Thyroid gland (tissue), 4 donors: ENCODE results near the gene TSPAN33. TPM values are rescaled to one million over a fixed set of nuclear protein-coding genes. Genes with fewer than 3 reads are reported as not detected.
A peak's percentile ranks its signal among the peaks of the same experiment; 100 is the strongest.

Experiments
- DNase-seq, 2 donors: peaks; one replicate each; pipeline ENCODE4 v3.0.0-alpha.2; 2019
- H3K27ac ChIP-seq, 3 donors: fragments of 200-600 bp; sonication (generic); 1 replicate in 2 of 3; 2 replicates in 1 of 3; pipeline ENCODE4 v1.5.1; 2016 to 2019; ENCODE audit warnings: mild to moderate bottlenecking in 1 of 3, moderate library complexity in 1 of 3
- H3K27me3 ChIP-seq: fragments of 200-600 bp; sonication (generic); one replicate; pipeline ENCODE4 v1.5.1; 2019
- H3K36me3 ChIP-seq, 2 donors: fragments of 200-600 bp; sonication (generic); one replicate each; pipeline ENCODE4 v1.5.1; 2016 to 2019
- H3K4me1 ChIP-seq, 2 donors: fragments of 200-600 bp; sonication (generic); one replicate each; pipeline ENCODE4 v1.5.1; 2017 to 2019
- H3K4me3 ChIP-seq, 3 donors: fragments of 200-600 bp; sonication (generic); replicated peaks in 1 of 3; 1 replicate in 2 of 3; 2 replicates in 1 of 3; pipeline ENCODE4 v1.5.1; 2016; ENCODE audit warnings: mild to moderate bottlenecking in 1 of 3
- H3K9me3 ChIP-seq: fragments of 200-600 bp; sonication (generic); one replicate; pipeline ENCODE4 v1.5.1; 2017
- POLR2A ChIP-seq, 2 donors: fragments of 450-650 bp; IDR thresholded peaks; one replicate each; pipeline ENCODE4 v1.6.1; 2017; ENCODE audit warnings: antibody characterized with exemption in 2 of 2, mild to moderate bottlenecking in 2 of 2, moderate library complexity in 1 of 2
- WGBS, 2 donors: methylation state at CpG; one replicate each; pipeline ENCODE4 v1.1.5; 2017; 5-methylcytosine and 5-hydroxymethylcytosine counted together
- intact Hi-C: fragments of 100-400 bp; cut with DNase I; formaldehyde crosslinking; loops from one replicate; pipeline ENCODE4 v1.15.1; 2023
- total RNA-seq, 4 donors: library from RNA; depleted of rRNA; stranded (reverse); fragments of >200 nt; gene quantifications; one replicate each; pipeline ENCODE4 v1.2.3, GENCODE V29; 2016
- TF ChIP-seq, protein P1 (sequence below), 6 experiments: fragments of 200-600 bp in 3 of 6; fragments of 450-650 bp in 3 of 6; sonication (generic) in 3 of 6; IDR thresholded peaks; one replicate each; pipeline ENCODE4 v1.5.1; 2016 to 2019; ENCODE audit warnings: antibody characterized with exemption in 6 of 6, mild to moderate bottlenecking in 2 of 6, inconsistent platforms in 1 of 6, moderate library complexity in 1 of 6

The TSPAN33 gene
- total RNA-seq, 4 donors from 2014 or later = 5.0 to 20.4 (median 10.4) TPM

DNA sequence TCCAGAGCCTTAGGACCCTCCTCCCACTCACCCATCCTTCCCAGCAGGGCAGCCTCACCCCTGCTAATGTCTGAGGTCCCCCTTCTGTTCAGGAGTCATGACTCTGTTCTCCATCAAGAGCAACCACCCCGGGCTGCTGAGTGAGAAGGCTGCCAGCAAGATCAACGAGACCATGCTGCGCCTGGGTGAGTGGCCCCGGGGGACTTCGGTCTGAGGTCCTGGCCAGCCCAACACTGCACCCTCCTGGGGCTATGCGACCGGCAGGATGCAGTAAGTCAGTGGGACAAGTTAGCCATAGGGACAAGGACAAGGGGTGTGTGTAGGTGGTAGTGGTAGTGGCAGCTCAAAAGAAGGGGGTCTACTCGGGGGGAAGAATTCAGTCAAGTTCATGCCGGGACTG is 64.2 kb downstream of the TSPAN33 start:
- Histone ChIP-seq H3K4me1 (no peaks in the 10 kb centered on the region), H3K9me3 (no peaks in the 10 kb centered on the region), H3K36me3 (peaks cover 0 to 2% of the 10 kb centered on the region in 2 donors), H3K27ac (no peak overlapping the region), H3K27me3 (no peaks in the 10 kb centered on the region), H3K4me3 (no peak overlapping the region)
- 45 to 70% methylated on average over 9 of the region's 9 CpGs for WGBS, 2 donors
- DNase-seq = peak in 1 of 2 donors; percentile 30
- no peak for TF ChIP-seq POLR2A (IDR thresholded peaks at IDR 0.05)
- TF ChIP-seq, protein P1, sequence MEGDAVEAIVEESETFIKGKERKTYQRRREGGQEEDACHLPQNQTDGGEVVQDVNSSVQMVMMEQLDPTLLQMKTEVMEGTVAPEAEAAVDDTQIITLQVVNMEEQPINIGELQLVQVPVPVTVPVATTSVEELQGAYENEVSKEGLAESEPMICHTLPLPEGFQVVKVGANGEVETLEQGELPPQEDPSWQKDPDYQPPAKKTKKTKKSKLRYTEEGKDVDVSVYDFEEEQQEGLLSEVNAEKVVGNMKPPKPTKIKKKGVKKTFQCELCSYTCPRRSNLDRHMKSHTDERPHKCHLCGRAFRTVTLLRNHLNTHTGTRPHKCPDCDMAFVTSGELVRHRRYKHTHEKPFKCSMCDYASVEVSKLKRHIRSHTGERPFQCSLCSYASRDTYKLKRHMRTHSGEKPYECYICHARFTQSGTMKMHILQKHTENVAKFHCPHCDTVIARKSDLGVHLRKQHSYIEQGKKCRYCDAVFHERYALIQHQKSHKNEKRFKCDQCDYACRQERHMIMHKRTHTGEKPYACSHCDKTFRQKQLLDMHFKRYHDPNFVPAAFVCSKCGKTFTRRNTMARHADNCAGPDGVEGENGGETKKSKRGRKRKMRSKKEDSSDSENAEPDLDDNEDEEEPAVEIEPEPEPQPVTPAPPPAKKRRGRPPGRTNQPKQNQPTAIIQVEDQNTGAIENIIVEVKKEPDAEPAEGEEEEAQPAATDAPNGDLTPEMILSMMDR (IDR thresholded peaks at IDR 0.05) = no peak
- intact Hi-C loops = no loop called here

DNA sequence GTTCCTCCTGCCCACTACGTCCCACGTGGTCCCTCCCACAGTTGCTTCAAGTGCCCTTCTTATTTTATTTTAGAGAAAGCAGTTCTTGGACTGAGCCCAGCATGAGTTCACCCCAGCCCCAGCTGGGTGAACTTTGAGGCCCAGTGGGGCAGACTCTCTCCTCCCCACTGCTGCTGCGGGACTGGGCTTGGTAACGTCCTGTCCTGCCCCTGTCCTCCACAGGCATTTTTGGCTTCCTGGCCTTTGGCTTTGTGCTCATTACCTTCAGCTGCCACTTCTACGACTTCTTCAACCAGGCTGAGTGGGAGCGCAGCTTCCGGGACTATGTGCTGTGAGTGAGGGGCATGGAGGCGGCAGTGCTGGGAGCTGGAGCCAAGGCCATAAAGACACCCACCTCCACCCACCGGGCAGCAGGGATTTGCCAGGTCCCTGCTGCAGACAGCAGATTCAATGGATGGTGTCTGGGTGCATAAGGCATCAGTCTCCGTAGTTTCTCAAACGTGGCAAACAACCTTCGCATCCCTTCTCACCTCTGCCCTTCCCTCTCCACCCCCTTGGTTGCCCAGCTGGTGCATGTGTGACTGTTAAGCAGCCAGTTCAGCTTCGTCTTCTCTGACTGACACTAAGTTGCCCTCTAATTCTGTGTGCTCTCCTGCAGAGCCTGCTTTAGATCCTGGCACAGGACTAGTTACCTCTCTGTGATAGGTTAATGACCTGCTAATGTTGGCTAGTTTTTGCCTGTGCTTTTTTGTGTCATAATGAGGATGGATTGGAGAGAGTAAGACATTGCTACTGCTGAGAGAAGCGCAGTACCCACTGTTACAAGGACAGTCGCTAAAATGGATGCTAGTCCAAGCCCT is 64.8 kb downstream of the TSPAN33 start:
- intact Hi-C loops = no loop called here
- Histone ChIP-seq H3K4me3 (no peak overlapping the region), H3K27ac (no peak overlapping the region), H3K27me3 (no peaks in the 10 kb centered on the region), H3K36me3 (peaks cover 0 to 2% of the 10 kb centered on the region in 2 donors), H3K4me1 (no peaks in the 10 kb centered on the region), H3K9me3 (no peaks in the 10 kb centered on the region)
- DNase-seq = peak in 1 of 2 donors; percentile 46
- 78 to 87% methylated on average over 13 to 15 of the region's 15 CpGs for WGBS, 2 donors
- TF ChIP-seq, protein P1 (IDR thresholded peaks at IDR 0.05) = no peak
- no peak for TF ChIP-seq POLR2A (IDR thresholded peaks at IDR 0.05)

- Histone ChIP-seq H3K27ac (no peak overlapping the region), H3K27me3 (no peaks in the 10 kb centered on the region), H3K36me3 (peaks cover 0 to 2% of the 10 kb centered on the region in 2 donors), H3K4me1 (peaks cover 0 to under 1% of the 10 kb centered on the region in 2 donors), H3K9me3 (no peaks in the 10 kb centered on the region), H3K4me3 (no peak overlapping the region)
- WGBS, 2 donors = 61 to 85% methylated on average over 11 of the region's 16 CpGs
- intact Hi-C loops = loop anchor here (5.0 kb wide), 2 partner anchors 48 to 308 kb away; no protein-coding TSS in a partner anchor
- DNase-seq = peak; percentile 84 to 87
- no peak for TF ChIP-seq POLR2A (IDR thresholded peaks at IDR 0.05)
- TF ChIP-seq, protein P1 (IDR thresholded peaks at IDR 0.05) = peak; percentile 54 to 93 (median 86)
Measured at GRCh38 chr7:129210256-129210988, 65.9 kb downstream of the TSPAN33 start.

DNA sequence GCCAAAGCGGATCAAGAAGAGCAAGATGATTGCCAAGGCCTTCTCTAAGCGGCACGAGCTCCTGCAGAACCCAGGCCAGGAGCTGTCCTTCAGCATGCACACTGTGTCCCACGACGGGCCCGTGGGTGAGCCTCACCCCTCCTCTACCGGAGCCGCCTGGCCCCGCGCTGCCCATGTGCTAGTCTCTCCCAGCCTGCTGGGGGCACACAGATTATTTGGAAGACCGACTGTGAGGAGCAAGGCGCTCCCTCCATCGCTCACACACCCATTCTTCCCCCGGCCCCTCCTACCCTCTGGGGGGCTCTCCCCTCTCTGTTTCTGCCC is 66.4 kb downstream of the TSPAN33 start:
- Histone ChIP-seq H3K36me3 (peaks cover 0 to 2% of the 10 kb centered on the region in 2 donors), H3K4me3 (no peak overlapping the region), H3K4me1 (peaks cover 0 to 6% of the 10 kb centered on the region in 2 donors), H3K27ac (no peak overlapping the region), H3K27me3 (no peaks in the 10 kb centered on the region), H3K9me3 (no peaks in the 10 kb centered on the region)
- no peak for TF ChIP-seq POLR2A (IDR thresholded peaks at IDR 0.05)
- TF ChIP-seq, protein P1 (IDR thresholded peaks at IDR 0.05) = no peak
- WGBS, 2 donors = 88 to 94% methylated on average over 10 to 14 of the region's 14 CpGs
- DNase-seq = no peak
- intact Hi-C loops = loop anchor here (5.0 kb wide), 2 partner anchors 49 to 309 kb away; no protein-coding TSS in a partner anchor
